DOHH2 (cell line): ENCODE data around the gene RPTOR.

ENCODE experiments used
- EZH2phosphoT487 ChIP-seq: fragments of 200-600 bp; sonication (generic); IDR thresholded peaks from 2 replicates; pipeline ENCODE4 v1.6.1; 2017; ENCODE audit warnings: borderline replicate concordance, mild to moderate bottlenecking, antibody characterized with exemption, low read length, moderate library complexity, mixed read lengths
- TF ChIP-seq, protein P1 (sequence below): fragments of 200-600 bp; sonication (generic); IDR thresholded peaks from one replicate; pipeline ENCODE4 v1.5.1; 2014; ENCODE audit warnings: antibody characterized with exemption, mild to moderate bottlenecking, low read depth, low read length; ENCODE audit not compliant: poor library complexity, severe bottlenecking

DNA sequence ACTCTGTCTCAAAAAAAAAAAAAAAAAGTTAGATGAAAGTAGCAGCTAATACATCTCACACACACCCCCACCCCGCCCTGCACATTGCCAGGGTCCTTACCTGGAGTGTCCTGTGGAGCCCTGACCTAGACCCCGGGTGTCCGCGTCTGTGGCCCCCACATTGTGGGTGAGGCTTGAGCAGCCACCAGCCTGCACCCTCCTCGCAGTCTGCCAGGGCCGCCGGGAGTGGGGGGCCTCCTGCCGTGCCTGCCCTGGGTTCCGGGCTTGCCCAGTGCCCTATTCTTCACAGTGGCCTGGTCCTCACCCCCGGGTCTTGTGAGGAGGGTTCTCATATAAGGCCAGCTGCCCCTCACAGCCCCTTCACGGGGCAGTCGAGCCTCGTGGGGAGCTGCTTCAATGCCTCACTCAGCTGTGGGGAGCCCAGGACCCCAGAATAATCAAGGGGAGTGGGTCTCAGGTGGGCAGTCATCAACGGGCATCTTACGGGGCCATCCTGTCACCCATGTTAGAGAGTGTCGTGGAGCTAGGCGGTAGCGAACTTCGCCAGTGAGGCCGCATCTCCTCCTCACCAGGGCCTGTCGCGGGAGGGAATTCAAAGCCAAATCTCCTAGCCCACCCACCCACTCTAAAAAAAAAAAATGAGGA, 361.1 kb downstream of the RPTOR start:
- TF ChIP-seq, protein P1, sequence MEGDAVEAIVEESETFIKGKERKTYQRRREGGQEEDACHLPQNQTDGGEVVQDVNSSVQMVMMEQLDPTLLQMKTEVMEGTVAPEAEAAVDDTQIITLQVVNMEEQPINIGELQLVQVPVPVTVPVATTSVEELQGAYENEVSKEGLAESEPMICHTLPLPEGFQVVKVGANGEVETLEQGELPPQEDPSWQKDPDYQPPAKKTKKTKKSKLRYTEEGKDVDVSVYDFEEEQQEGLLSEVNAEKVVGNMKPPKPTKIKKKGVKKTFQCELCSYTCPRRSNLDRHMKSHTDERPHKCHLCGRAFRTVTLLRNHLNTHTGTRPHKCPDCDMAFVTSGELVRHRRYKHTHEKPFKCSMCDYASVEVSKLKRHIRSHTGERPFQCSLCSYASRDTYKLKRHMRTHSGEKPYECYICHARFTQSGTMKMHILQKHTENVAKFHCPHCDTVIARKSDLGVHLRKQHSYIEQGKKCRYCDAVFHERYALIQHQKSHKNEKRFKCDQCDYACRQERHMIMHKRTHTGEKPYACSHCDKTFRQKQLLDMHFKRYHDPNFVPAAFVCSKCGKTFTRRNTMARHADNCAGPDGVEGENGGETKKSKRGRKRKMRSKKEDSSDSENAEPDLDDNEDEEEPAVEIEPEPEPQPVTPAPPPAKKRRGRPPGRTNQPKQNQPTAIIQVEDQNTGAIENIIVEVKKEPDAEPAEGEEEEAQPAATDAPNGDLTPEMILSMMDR, result no peak
- TF ChIP-seq EZH2phosphoT487, result no peak
